KMS-11 (cell line): Measurements from ENCODE around the gene SLC2A5.
"Not testable (repeated sequence)": the region's sequence is repeated elsewhere in the genome, so short reads cannot be mapped to it uniquely, and the experiment has no call there.

Experiments used
- H2AFZ ChIP-seq: fragments of 200-600 bp; sonication (generic); 2 replicates; pipeline ENCODE4 v1.6.1; 2016; ENCODE audit warnings: antibody characterized with exemption, mixed run types, low read depth
- H3K27ac ChIP-seq: fragments of 200-600 bp; sonication (generic); 2 replicates; pipeline ENCODE4 v1.6.1; 2016; ENCODE audit warnings: mild to moderate bottlenecking, mixed run types
- H3K27me3 ChIP-seq: fragments of 200-600 bp; sonication (generic); 2 replicates; pipeline ENCODE4 v1.6.1; 2017; ENCODE audit warnings: mild to moderate bottlenecking, low read depth, mixed run types, moderate library complexity; ENCODE audit not compliant: insufficient read depth
- H3K36me3 ChIP-seq: fragments of 200-600 bp; sonication (generic); 2 replicates; pipeline ENCODE4 v1.6.1; 2017; ENCODE audit warnings: mild to moderate bottlenecking, mixed run types; ENCODE audit not compliant: insufficient read depth
- H3K4me1 ChIP-seq: fragments of 200-600 bp; sonication (generic); 2 replicates; pipeline ENCODE4 v1.6.1; 2016; ENCODE audit warnings: mild to moderate bottlenecking, low read depth, mixed run types; ENCODE audit not compliant: poor library complexity, severe bottlenecking
- H3K4me2 ChIP-seq: fragments of 200-600 bp; sonication (generic); 2 replicates; pipeline ENCODE4 v1.7.0; 2016; ENCODE audit warnings: mild to moderate bottlenecking, mixed run types
- H3K4me3 ChIP-seq: fragments of 200-600 bp; sonication (generic); IDR thresholded peaks from 2 replicates; pipeline ENCODE4 v1.6.1; 2017; ENCODE audit warnings: low read depth, low read length, mixed read lengths; ENCODE audit not compliant: insufficient read depth
- H3K79me2 ChIP-seq: fragments of 200-600 bp; sonication (generic); 2 replicates; pipeline ENCODE4 v1.6.1; 2016; ENCODE audit warnings: low read depth, mixed run types; ENCODE audit not compliant: insufficient read depth
- H3K9ac ChIP-seq: fragments of 200-600 bp; sonication (generic); 2 replicates; pipeline ENCODE4 v1.6.1; 2016; ENCODE audit warnings: mild to moderate bottlenecking, mixed run types
- H4K20me1 ChIP-seq: fragments of 200-600 bp; sonication (generic); 2 replicates; pipeline ENCODE4 v1.6.1; 2016; ENCODE audit warnings: mild to moderate bottlenecking, mixed run types; ENCODE audit not compliant: insufficient read depth
- CTCF ChIP-seq: fragments of 200-600 bp; sonication (generic); conservative IDR thresholded peaks from 2 replicates; pipeline ENCODE4 v1.6.1; 2017; ENCODE audit warnings: low read depth, mild to moderate bottlenecking, antibody characterized with exemption, low read length, moderate library complexity, mixed read lengths

SLC2A5 gene

GRCh38 chr1:9095818-9096217 is 26.4 kb upstream of the SLC2A5 start:
- Histone ChIP-seq H3K4me3 (no peak overlapping the region), H3K27ac (no peak overlapping the region)

GRCh38 chr1:9093996-9094595 is 24.7 kb upstream of the SLC2A5 start:
- H3K4me3 ChIP-seq, H3K79me2 ChIP-seq, H2AFZ ChIP-seq, H3K36me3 ChIP-seq, H3K4me1 ChIP-seq, H3K27ac ChIP-seq, H3K9ac ChIP-seq, H4K20me1 ChIP-seq, H3K4me2 ChIP-seq: not testable (repeated sequence)
- H3K27me3 ChIP-seq, result peaks cover 47% of the 10 kb centered on the region

More at GRCh38 chr1:9095818-9096217, 26.4 kb upstream of the SLC2A5 start:
- no peaks in the 10 kb centered on the region for H3K4me1 ChIP-seq
- no peaks in the 10 kb centered on the region for H4K20me1 ChIP-seq
- H3K79me2 ChIP-seq, result no peaks in the 10 kb centered on the region
- no peak for TF ChIP-seq CTCF
- H3K4me2 ChIP-seq, result no peak overlapping the region
- H2AFZ ChIP-seq, result no peak overlapping the region
- no peaks in the 10 kb centered on the region for H3K36me3 ChIP-seq
- peaks cover 30% of the 10 kb centered on the region for H3K27me3 ChIP-seq
- H3K9ac ChIP-seq, result no peak overlapping the region

GRCh38 chr1:9093581-9093980 is 24.1 kb upstream of the SLC2A5 start:
- Histone ChIP-seq H3K4me2 (no peak overlapping the region), H3K9ac (no peak overlapping the region), H4K20me1 (no peaks in the 10 kb centered on the region), H3K27ac (no peak overlapping the region), H3K27me3 (peaks cover 51% of the 10 kb centered on the region), H3K36me3 (no peaks in the 10 kb centered on the region), H3K4me1 (no peaks in the 10 kb centered on the region), H2AFZ (no peak overlapping the region), H3K79me2 (no peaks in the 10 kb centered on the region), H3K4me3 (no peak overlapping the region)
- TF ChIP-seq CTCF, result no peak

- Histone ChIP-seq H3K4me1 (no peaks in the 10 kb centered on the region), H4K20me1 (no peaks in the 10 kb centered on the region), H3K27me3 (peaks cover 52% of the 10 kb centered on the region), H3K4me2 (no peak overlapping the region), H3K4me3 (no peak overlapping the region), H3K36me3 (no peaks in the 10 kb centered on the region), H3K27ac (no peak overlapping the region), H3K79me2 (no peaks in the 10 kb centered on the region), H3K9ac (no peak overlapping the region), H2AFZ (no peak overlapping the region)
- TF ChIP-seq CTCF, result no peak
Observed at GRCh38 chr1:9093091-9093490, 23.7 kb upstream of the SLC2A5 start.

GRCh38 chr1:9088807-9089206 is 19.4 kb upstream of the SLC2A5 start:
- no peak overlapping the region for H3K27ac ChIP-seq
- H3K27me3 ChIP-seq, result peaks cover 71% of the 10 kb centered on the region
- H3K4me1 ChIP-seq, result no peaks in the 10 kb centered on the region

More at GRCh38 chr1:9088807-9089206, 19.4 kb upstream of the SLC2A5 start:
- no peak overlapping the region for H3K4me3 ChIP-seq
- H3K36me3 ChIP-seq, result no peaks in the 10 kb centered on the region
- no peak overlapping the region for H3K4me2 ChIP-seq
- TF ChIP-seq CTCF, result no peak
- no peak overlapping the region for H3K9ac ChIP-seq
- H2AFZ ChIP-seq, result no peak overlapping the region
- no peaks in the 10 kb centered on the region for H3K79me2 ChIP-seq
- H4K20me1 ChIP-seq, result no peaks in the 10 kb centered on the region
